ENCODE results near the gene SLC30A2. TPM values are rescaled to one million over a fixed set of nuclear protein-coding genes. Genes with fewer than 3 reads are reported as not detected.

SLC30A2 gene
- total and polyA plus RNA-seq, 9 of the 15 experiments (the other 6 are each of a cell fraction or from before 2014, with no cell fraction given): 0.01 to 0.18 (median 0.06) TPM; not detected in 3

DNA sequence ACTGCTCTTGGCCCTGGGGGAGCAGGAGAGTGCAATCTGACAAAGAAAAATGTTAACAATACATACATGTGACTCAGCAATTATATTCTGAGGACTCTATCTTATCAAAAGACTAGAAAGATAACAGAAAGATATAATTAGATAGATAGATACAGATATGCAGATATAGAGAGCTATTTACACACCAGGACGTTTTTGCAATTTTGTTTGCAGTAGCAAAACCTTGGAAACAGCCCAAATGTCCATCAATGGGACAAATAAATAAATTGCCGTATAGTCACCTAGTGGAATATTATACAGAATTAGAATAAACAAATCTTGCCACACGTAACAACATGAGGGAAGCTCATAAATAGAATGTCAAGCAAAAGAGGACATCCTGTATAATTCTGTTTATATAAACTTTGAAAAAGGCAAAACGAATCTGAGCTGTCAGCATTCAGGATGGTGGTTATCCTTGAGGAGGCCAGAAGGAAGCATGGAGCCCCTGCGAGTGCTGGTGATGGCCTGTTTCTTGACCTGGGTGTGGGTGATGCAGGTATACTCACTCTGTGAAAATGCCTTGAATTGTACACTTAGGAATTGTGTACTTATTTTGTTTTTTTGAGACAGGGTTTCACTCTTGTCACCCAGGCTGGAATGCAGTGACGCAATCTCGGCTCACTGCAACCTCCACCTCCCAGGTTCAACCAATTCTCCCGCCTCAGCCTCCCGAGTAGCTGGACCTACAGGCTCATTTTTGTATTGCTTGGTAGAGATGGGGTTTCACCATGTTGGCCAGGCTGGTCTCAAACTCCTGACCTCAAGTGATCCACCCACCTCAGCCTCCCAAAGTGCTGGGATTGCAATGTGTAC, 34.3 kb upstream of the SLC30A2 start (continued):
- TF ChIP-seq, protein P1, sequence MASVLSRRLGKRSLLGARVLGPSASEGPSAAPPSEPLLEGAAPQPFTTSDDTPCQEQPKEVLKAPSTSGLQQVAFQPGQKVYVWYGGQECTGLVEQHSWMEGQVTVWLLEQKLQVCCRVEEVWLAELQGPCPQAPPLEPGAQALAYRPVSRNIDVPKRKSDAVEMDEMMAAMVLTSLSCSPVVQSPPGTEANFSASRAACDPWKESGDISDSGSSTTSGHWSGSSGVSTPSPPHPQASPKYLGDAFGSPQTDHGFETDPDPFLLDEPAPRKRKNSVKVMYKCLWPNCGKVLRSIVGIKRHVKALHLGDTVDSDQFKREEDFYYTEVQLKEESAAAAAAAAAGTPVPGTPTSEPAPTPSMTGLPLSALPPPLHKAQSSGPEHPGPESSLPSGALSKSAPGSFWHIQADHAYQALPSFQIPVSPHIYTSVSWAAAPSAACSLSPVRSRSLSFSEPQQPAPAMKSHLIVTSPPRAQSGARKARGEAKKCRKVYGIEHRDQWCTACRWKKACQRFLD (CRISPR knock-in tag; IDR thresholded peaks at IDR 0.05): no peak
- TF ChIP-seq, protein P2, sequence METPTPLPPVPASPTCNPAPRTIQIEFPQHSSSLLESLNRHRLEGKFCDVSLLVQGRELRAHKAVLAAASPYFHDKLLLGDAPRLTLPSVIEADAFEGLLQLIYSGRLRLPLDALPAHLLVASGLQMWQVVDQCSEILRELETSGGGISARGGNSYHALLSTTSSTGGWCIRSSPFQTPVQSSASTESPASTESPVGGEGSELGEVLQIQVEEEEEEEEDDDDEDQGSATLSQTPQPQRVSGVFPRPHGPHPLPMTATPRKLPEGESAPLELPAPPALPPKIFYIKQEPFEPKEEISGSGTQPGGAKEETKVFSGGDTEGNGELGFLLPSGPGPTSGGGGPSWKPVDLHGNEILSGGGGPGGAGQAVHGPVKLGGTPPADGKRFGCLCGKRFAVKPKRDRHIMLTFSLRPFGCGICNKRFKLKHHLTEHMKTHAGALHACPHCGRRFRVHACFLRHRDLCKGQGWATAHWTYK (CRISPR knock-in tag; IDR thresholded peaks at IDR 0.05): no peak

GRCh38 chr1:26079178-26079563, 33.3 kb upstream of the SLC30A2 start:
- Histone ChIP-seq H3K27ac (ENCODE audit: extremely low read depth, low read depth, low read length) (peak overlapping the region; percentile 71), H3K79me2 (ENCODE audit: control insufficient read depth, insufficient read depth, low read length) (no peaks in the 10 kb centered on the region), H3K36me3 (ENCODE audit: control insufficient read depth, insufficient read depth, low read length) (no peaks in the 10 kb centered on the region), H3K4me2 (ENCODE audit: insufficient read depth, low read length) (peak overlapping the region; percentile 53), H3K9ac (ENCODE audit: insufficient read depth in 1 of 2, low read depth in 2 of 2, low read length in 2 of 2) (peak overlapping the region; percentile 40 to 78), H4K20me1 (replicated peaks; ENCODE audit: control insufficient read depth, insufficient read depth, low read length) (no peaks in the 10 kb centered on the region), H2AFZ (ENCODE audit: low read depth, low read length) (peak overlapping the region; percentile 91), H3K4me3 (no peak overlapping the region), H3K27me3 (ENCODE audit: control insufficient read depth in 2 of 2, insufficient read depth in 2 of 2, low read length in 2 of 2) (no peaks in the 10 kb centered on the region), H3K9me3 (replicated peaks; ENCODE audit: control insufficient read depth, insufficient read depth, low read depth, low read length) (no peaks in the 10 kb centered on the region), H3K4me1 (replicated peaks in 1 of 2; ENCODE audit: control insufficient read depth in 2 of 2, insufficient read depth in 2 of 2, low read length in 2 of 2) (peaks cover 24 to 59% of the 10 kb centered on the region in 2 experiments), H3K9me1 (ENCODE audit: control insufficient read depth, insufficient read depth, low read length) (no peaks in the 10 kb centered on the region)
- FAIRE-seq: no peak
- WGBS (ENCODE audit: insufficient coverage, low coverage, missing lambda C conversion rate): 51% methylated on average over 7 of the region's 7 CpGs
- peak; percentile 19 for ATAC-seq
- intact Hi-C loops (cut with micrococcal nuclease) (no loop called here), in situ Hi-C loops (cut with MboI) (no loop called here)
- TF ChIP-seq, protein P3, sequence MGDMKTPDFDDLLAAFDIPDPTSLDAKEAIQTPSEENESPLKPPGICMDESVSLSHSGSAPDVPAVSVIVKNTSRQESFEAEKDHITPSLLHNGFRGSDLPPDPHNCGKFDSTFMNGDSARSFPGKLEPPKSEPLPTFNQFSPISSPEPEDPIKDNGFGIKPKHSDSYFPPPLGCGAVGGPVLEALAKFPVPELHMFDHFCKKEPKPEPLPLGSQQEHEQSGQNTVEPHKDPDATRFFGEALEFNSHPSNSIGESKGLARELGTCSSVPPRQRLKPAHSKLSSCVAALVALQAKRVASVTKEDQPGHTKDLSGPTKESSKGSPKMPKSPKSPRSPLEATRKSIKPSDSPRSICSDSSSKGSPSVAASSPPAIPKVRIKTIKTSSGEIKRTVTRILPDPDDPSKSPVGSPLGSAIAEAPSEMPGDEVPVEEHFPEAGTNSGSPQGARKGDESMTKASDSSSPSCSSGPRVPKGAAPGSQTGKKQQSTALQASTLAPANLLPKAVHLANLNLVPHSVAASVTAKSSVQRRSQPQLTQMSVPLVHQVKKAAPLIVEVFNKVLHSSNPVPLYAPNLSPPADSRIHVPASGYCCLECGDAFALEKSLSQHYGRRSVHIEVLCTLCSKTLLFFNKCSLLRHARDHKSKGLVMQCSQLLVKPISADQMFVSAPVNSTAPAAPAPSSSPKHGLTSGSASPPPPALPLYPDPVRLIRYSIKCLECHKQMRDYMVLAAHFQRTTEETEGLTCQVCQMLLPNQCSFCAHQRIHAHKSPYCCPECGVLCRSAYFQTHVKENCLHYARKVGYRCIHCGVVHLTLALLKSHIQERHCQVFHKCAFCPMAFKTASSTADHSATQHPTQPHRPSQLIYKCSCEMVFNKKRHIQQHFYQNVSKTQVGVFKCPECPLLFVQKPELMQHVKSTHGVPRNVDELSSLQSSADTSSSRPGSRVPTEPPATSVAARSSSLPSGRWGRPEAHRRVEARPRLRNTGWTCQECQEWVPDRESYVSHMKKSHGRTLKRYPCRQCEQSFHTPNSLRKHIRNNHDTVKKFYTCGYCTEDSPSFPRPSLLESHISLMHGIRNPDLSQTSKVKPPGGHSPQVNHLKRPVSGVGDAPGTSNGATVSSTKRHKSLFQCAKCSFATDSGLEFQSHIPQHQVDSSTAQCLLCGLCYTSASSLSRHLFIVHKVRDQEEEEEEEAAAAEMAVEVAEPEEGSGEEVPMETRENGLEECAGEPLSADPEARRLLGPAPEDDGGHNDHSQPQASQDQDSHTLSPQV (IDR thresholded peaks at IDR 0.05): peak; percentile 55
- TF ChIP-seq, protein P4, sequence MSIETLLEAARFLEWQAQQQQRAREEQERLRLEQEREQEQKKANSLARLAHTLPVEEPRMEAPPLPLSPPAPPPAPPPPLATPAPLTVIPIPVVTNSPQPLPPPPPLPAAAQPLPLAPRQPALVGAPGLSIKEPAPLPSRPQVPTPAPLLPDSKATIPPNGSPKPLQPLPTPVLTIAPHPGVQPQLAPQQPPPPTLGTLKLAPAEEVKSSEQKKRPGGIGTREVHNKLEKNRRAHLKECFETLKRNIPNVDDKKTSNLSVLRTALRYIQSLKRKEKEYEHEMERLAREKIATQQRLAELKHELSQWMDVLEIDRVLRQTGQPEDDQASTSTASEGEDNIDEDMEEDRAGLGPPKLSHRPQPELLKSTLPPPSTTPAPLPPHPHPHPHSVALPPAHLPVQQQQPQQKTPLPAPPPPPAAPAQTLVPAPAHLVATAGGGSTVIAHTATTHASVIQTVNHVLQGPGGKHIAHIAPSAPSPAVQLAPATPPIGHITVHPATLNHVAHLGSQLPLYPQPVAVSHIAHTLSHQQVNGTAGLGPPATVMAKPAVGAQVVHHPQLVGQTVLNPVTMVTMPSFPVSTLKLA (conservative IDR thresholded peaks at IDR 0.05): no peak
- TF ChIP-seq PHF20 (IDR thresholded peaks at IDR 0.05; ENCODE audit: partially characterized antibody): no peak
- 0 out of 2 replicates have a peak, but pooled peaks have one; percentile 48 for TF ChIP-seq GTF2A2 (tag; IDR thresholded peaks at IDR 0.05)
- TF ChIP-seq ZNF12 (CRISPR knock-in tag; IDR thresholded peaks at IDR 0.05): no peak; the same call in 1 of the 2 replicates
- TF ChIP-seq FOXA1 (IDR thresholded peaks at IDR 0.05; ENCODE audit: borderline replicate concordance): no peak
- ChIA-PET POLR2A (interaction anchor here (0.7 to 4.8 kb wide), 6 partner anchors 9 to 44 kb away, joined by 3 to 33 read pairs (median 3); partner anchors contain the start of gene TRIM63), CTCF (ENCODE audit: low intra/inter-chr PET ratio) (no interaction called here)
- BruUV-seq (replicated peaks): no TSS peak
- DNase-seq (ENCODE audit: extremely low read depth in 1 of 4, low spot score in 3 of 4): no peak
